ENCODE results near the gene OR4F15. TPM values are rescaled to one million over a fixed set of nuclear protein-coding genes. Genes with fewer than 3 reads are reported as not detected.
"Not testable (repeated sequence)": the region's sequence is repeated elsewhere in the genome, so short reads cannot be mapped to it uniquely, and the experiment has no call there.

The OR4F15 gene
- not detected for total RNA-seq

- H3K27ac Mint-ChIP-seq = no peak within 1 kb of the TSS
- H3K36me3 Mint-ChIP-seq = no peaks in the 10 kb centered on the region
- DNase-seq = no peak
- H3K27me3 Mint-ChIP-seq = peaks cover 28% of the 10 kb centered on the region
- no peak within 1 kb of the TSS for H3K4me3 Mint-ChIP-seq
- H3K4me1 Mint-ChIP-seq = no peaks in the 10 kb centered on the region
- H3K9me3 Mint-ChIP-seq = no peaks in the 10 kb centered on the region
Measured at GRCh38 chr15:101811902-101812301, at the start of gene OR4F15. OR4F15 (plus strand) TSS chr15:101812202; CDS start chr15:101818187, 5,985 bp downstream.

GRCh38 chr15:101764669-101765339 lies 47.2 kb upstream of the OR4F15 start:
- H3K4me1 Mint-ChIP-seq, H3K9me3 Mint-ChIP-seq, DNase-seq, H3K4me3 Mint-ChIP-seq, H3K36me3 Mint-ChIP-seq, H3K27me3 Mint-ChIP-seq, H3K27ac Mint-ChIP-seq: not testable (repeated sequence)

GRCh38 chr15:101765340-101765671 lies 46.7 kb upstream of the OR4F15 start:
- H3K27ac Mint-ChIP-seq, H3K4me3 Mint-ChIP-seq, H3K4me1 Mint-ChIP-seq, H3K9me3 Mint-ChIP-seq, DNase-seq, H3K36me3 Mint-ChIP-seq, H3K27me3 Mint-ChIP-seq: not testable (repeated sequence)

GRCh38 chr15:101765772-101766456 lies 46.1 kb upstream of the OR4F15 start:
- H3K27ac Mint-ChIP-seq = no peak overlapping the region
- DNase-seq = no peak
- H3K36me3 Mint-ChIP-seq = no peaks in the 10 kb centered on the region
- no peaks in the 10 kb centered on the region for H3K4me1 Mint-ChIP-seq
- H3K4me3 Mint-ChIP-seq = no peak overlapping the region
- H3K9me3 Mint-ChIP-seq = no peaks in the 10 kb centered on the region
- H3K27me3 Mint-ChIP-seq = no peaks in the 10 kb centered on the region

- not testable (repeated sequence) for H3K4me1 Mint-ChIP-seq, H3K27ac Mint-ChIP-seq, H3K36me3 Mint-ChIP-seq, DNase-seq, H3K4me3 Mint-ChIP-seq, H3K27me3 Mint-ChIP-seq, H3K9me3 Mint-ChIP-seq
Measured at GRCh38 chr15:101767083-101767640, 44.8 kb upstream of the OR4F15 start.

GRCh38 chr15:101772921-101773320 lies 39.1 kb upstream of the OR4F15 start:
- no peak for DNase-seq
- H3K4me3 Mint-ChIP-seq = no peak overlapping the region
- H3K4me1 Mint-ChIP-seq = no peaks in the 10 kb centered on the region

GRCh38 chr15:101773496-101774100 lies 38.4 kb upstream of the OR4F15 start:
- no peaks in the 10 kb centered on the region for H3K27me3 Mint-ChIP-seq
- no peak overlapping the region for H3K4me3 Mint-ChIP-seq
- peaks cover 3% of the 10 kb centered on the region for H3K36me3 Mint-ChIP-seq
- H3K27ac Mint-ChIP-seq = no peak overlapping the region
- no peaks in the 10 kb centered on the region for H3K4me1 Mint-ChIP-seq
- no peaks in the 10 kb centered on the region for H3K9me3 Mint-ChIP-seq
- DNase-seq = peak; percentile 10

More at GRCh38 chr15:101772921-101773320, 39.1 kb upstream of the OR4F15 start:
- Mint-ChIP-seq H3K27ac (no peak overlapping the region), H3K36me3 (peaks cover 3% of the 10 kb centered on the region), H3K27me3 (no peaks in the 10 kb centered on the region), H3K9me3 (no peaks in the 10 kb centered on the region)

- Mint-ChIP-seq H3K4me1 (no peaks in the 10 kb centered on the region), H3K9me3 (no peaks in the 10 kb centered on the region), H3K4me3 (no peak overlapping the region), H3K27me3 (no peaks in the 10 kb centered on the region), H3K36me3 (peaks cover 3% of the 10 kb centered on the region), H3K27ac (no peak overlapping the region)
- no peak for DNase-seq
Measured at GRCh38 chr15:101775136-101775535, 36.9 kb upstream of the OR4F15 start.

GRCh38 chr15:101778576-101778975 lies 33.4 kb upstream of the OR4F15 start:
- not testable (repeated sequence) for H3K36me3 Mint-ChIP-seq, DNase-seq, H3K4me1 Mint-ChIP-seq, H3K4me3 Mint-ChIP-seq, H3K27ac Mint-ChIP-seq, H3K9me3 Mint-ChIP-seq, H3K27me3 Mint-ChIP-seq

- H3K27me3 Mint-ChIP-seq, H3K27ac Mint-ChIP-seq, H3K4me1 Mint-ChIP-seq, DNase-seq, H3K9me3 Mint-ChIP-seq, H3K4me3 Mint-ChIP-seq, H3K36me3 Mint-ChIP-seq: not testable (repeated sequence)
Measured at GRCh38 chr15:101780225-101780624, 31.8 kb upstream of the OR4F15 start.

GRCh38 chr15:101781928-101782327 lies 30.1 kb upstream of the OR4F15 start:
- H3K4me3 Mint-ChIP-seq = no peak overlapping the region
- H3K36me3 Mint-ChIP-seq = no peaks in the 10 kb centered on the region
- no peak overlapping the region for H3K27ac Mint-ChIP-seq
- no peaks in the 10 kb centered on the region for H3K4me1 Mint-ChIP-seq
- DNase-seq = no peak
- peaks cover 8% of the 10 kb centered on the region for H3K27me3 Mint-ChIP-seq
- no peaks in the 10 kb centered on the region for H3K9me3 Mint-ChIP-seq

- Mint-ChIP-seq H3K27me3 (peaks cover 8% of the 10 kb centered on the region), H3K9me3 (no peaks in the 10 kb centered on the region), H3K4me3 (no peak overlapping the region), H3K4me1 (no peaks in the 10 kb centered on the region), H3K36me3 (no peaks in the 10 kb centered on the region), H3K27ac (no peak overlapping the region)
- DNase-seq = no peak
Measured at GRCh38 chr15:101784644-101785043, 27.4 kb upstream of the OR4F15 start.

GRCh38 chr15:101786422-101786821 lies 25.6 kb upstream of the OR4F15 start:
- not testable (repeated sequence) for H3K27me3 Mint-ChIP-seq, DNase-seq, H3K4me3 Mint-ChIP-seq, H3K4me1 Mint-ChIP-seq, H3K36me3 Mint-ChIP-seq, H3K27ac Mint-ChIP-seq, H3K9me3 Mint-ChIP-seq

GRCh38 chr15:101788001-101788400 lies 24.0 kb upstream of the OR4F15 start:
- not testable (repeated sequence) for H3K27me3 Mint-ChIP-seq, H3K36me3 Mint-ChIP-seq, H3K4me1 Mint-ChIP-seq, H3K27ac Mint-ChIP-seq, H3K4me3 Mint-ChIP-seq, DNase-seq, H3K9me3 Mint-ChIP-seq

- H3K9me3 Mint-ChIP-seq, DNase-seq, H3K27me3 Mint-ChIP-seq, H3K27ac Mint-ChIP-seq, H3K36me3 Mint-ChIP-seq, H3K4me3 Mint-ChIP-seq, H3K4me1 Mint-ChIP-seq: not testable (repeated sequence)
Measured at GRCh38 chr15:101788503-101789269, 23.3 kb upstream of the OR4F15 start.

Measured in activated naive CD8-positive, alpha-beta T cell treated with anti-CD3 and anti-CD28 coated beads for 36 hours (primary cell).